Mammary epithelial cell (primary cell): ENCODE data around the gene ARFIP1.

Experiments used
- EZH2 ChIP-seq: IDR thresholded peaks from 2 replicates; pipeline ENCODE4 v1.6.1; 2012; ENCODE audit warnings: low read length, inconsistent platforms, borderline replicate concordance
- TF ChIP-seq, protein P1 (sequence below), 2 donors: IDR thresholded peaks in 1 of 2; conservative IDR thresholded peaks in 1 of 2; 2 replicates each; pipeline ENCODE4 v1.5.1; 2011 to 2012; ENCODE audit warnings: inconsistent platforms in 2 of 2, low read length in 2 of 2, mild to moderate bottlenecking in 2 of 2, control low read depth in 1 of 2, low read depth in 1 of 2; ENCODE audit not compliant: insufficient read depth in 1 of 2; ENCODE audit errors: extremely low read depth in 1 of 2

DNA sequence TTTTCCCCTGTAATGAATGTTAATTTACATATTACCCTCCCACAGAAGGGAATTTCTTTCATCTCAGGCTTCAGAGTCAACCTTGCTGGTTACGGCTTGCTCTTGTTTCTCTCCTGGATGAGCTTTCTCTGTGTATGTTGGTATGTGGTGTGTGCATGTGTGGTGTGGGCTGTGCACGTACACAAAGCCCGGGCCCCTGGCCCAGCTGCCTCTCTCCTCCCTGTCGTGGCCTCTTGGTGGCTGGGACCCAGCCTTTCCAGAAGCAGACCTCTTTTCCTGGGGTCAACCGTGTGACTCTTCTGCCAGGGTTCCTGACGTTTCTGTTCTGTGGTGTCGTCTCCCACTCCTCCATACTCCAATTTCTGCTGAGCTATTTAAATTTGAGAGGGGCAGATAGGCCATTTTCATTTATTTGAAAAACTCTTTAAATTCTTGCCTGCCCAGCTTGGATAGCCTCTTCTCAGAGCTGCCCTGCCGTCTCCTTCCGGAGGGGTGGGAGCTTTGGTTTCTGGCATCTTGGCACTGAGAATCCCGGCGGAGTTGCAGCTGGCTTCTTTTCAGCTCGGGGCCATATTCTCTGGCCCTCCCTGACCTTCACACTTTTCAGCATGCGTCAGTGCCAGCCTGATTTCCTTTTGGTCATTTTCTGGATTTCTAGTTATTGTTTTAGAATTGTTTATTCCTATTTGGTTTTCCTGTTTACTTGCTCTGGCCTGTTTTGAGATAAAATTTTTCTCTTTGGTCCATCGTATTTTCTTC, 181.4 kb downstream of the ARFIP1 start:
- TF ChIP-seq EZH2 = no peak
- TF ChIP-seq, protein P1, sequence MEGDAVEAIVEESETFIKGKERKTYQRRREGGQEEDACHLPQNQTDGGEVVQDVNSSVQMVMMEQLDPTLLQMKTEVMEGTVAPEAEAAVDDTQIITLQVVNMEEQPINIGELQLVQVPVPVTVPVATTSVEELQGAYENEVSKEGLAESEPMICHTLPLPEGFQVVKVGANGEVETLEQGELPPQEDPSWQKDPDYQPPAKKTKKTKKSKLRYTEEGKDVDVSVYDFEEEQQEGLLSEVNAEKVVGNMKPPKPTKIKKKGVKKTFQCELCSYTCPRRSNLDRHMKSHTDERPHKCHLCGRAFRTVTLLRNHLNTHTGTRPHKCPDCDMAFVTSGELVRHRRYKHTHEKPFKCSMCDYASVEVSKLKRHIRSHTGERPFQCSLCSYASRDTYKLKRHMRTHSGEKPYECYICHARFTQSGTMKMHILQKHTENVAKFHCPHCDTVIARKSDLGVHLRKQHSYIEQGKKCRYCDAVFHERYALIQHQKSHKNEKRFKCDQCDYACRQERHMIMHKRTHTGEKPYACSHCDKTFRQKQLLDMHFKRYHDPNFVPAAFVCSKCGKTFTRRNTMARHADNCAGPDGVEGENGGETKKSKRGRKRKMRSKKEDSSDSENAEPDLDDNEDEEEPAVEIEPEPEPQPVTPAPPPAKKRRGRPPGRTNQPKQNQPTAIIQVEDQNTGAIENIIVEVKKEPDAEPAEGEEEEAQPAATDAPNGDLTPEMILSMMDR (conservative IDR thresholded peaks at IDR 0.05 in 1 of 2, IDR thresholded peaks at IDR 0.05 in 1 of 2; ENCODE audit: extremely low read depth in 1 of 2, insufficient read depth in 1 of 2, low read depth in 1 of 2, low read length in 2 of 2) = no peak
